Spleen (tissue), 11 donors: ENCODE results near the gene ATR. TPM values are rescaled to one million over a fixed set of nuclear protein-coding genes. Genes with fewer than 3 reads are reported as not detected.
"Not testable (repeated sequence)": the region's sequence is repeated elsewhere in the genome, so short reads cannot be mapped to it uniquely, and the experiment has no call there.

Experiments used
- DNase-seq: peaks from one replicate; pipeline ENCODE4 v3.0.0-alpha.2; 2020
- H3K27ac ChIP-seq, 8 donors: fragments of 200-600 bp; sonication (generic) in 7 of 8; 1 replicate in 4 of 8; 2 replicates in 4 of 8; pipeline versions ENCODE4 v1.5.0 to v1.8.0; 2016 to 2021; ENCODE audit warnings: inconsistent platforms in 4 of 8, mild to moderate bottlenecking in 4 of 8, moderate library complexity in 1 of 8
- H3K27me3 ChIP-seq, 7 donors: fragments of 200-600 bp; sonication (generic) in 6 of 7; replicated peaks in 1 of 7; 1 replicate in 4 of 7; 2 replicates in 3 of 7; pipeline versions ENCODE4 v1.5.0 to v1.8.0; 2016 to 2021; ENCODE audit warnings: inconsistent platforms in 3 of 7, mild to moderate bottlenecking in 1 of 7
- H3K36me3 ChIP-seq, 6 donors: fragments of 200-600 bp; sonication (generic) in 5 of 6; 1 replicate in 4 of 6; 2 replicates in 2 of 6; pipeline versions ENCODE4 v1.5.0 to v1.8.0; 2016 to 2021; ENCODE audit warnings: inconsistent platforms in 2 of 6
- H3K4me1 ChIP-seq, 6 donors: fragments of 200-600 bp; sonication (generic) in 5 of 6; 1 replicate in 3 of 6; 2 replicates in 3 of 6; pipeline versions ENCODE4 v1.5.0 to v1.8.0; 2016 to 2021; ENCODE audit warnings: inconsistent platforms in 3 of 6
- H3K4me3 ChIP-seq, 8 donors: fragments of 200-600 bp; sonication (generic) in 7 of 8; 1 replicate in 4 of 8; 2 replicates in 4 of 8; pipeline versions ENCODE4 v1.5.0 to v1.8.0; 2016 to 2021; ENCODE audit warnings: inconsistent platforms in 4 of 8, mild to moderate bottlenecking in 4 of 8, moderate library complexity in 2 of 8
- H3K9me3 ChIP-seq, 8 donors: fragments of 200-600 bp; sonication (generic) in 7 of 8; 1 replicate in 4 of 8; 2 replicates in 4 of 8; pipeline versions ENCODE4 v1.5.0 to v1.8.0; 2016 to 2021; ENCODE audit warnings: inconsistent platforms in 4 of 8
- POLR2A ChIP-seq, 3 donors: fragments of 450-650 bp; IDR thresholded peaks; one replicate each; pipeline ENCODE4 v1.5.1; 2017; ENCODE audit warnings: antibody characterized with exemption in 3 of 3, mild to moderate bottlenecking in 1 of 3
- POLR2AphosphoS5 ChIP-seq, 3 donors: sonication (generic); formaldehyde crosslinking; IDR thresholded peaks; one replicate each; pipeline ENCODE4 v1.5.1; 2017; ENCODE audit warnings: antibody characterized with exemption in 3 of 3
- WGBS, 5 donors: extraction: QIAGEN DNeasy Blood & Tissue Kit in 3 of 5; methylation state at CpG; one replicate each; pipeline versions ENCODE4 v1.1.5 to v1.1.7; 2013 to 2018; 5-methylcytosine and 5-hydroxymethylcytosine counted together
- intact Hi-C: fragments of 100-400 bp; cut with DNase I; formaldehyde crosslinking; loops from one replicate; pipeline ENCODE4 v1.15.0; 2023; ENCODE audit warnings: low total_unique reads
- polyA plus RNA-seq, 3 donors: library from polyadenylated mRNA; stranded (reverse); fragments of 200-250 nt; gene quantifications; one replicate each; pipeline ENCODE4 v1.2.1, GENCODE V29; 2013
- total RNA-seq, 7 donors: library from RNA; depleted of rRNA in 3 of 7; stranded (reverse); fragments of >200 nt in 3 of 7; fragmentation: NEBNext Ultra II Directional in 4 of 7; extraction: Animal tissue kit (Norgen Biotek cat#: 25700) in 4 of 7; gene quantifications; one replicate each; pipeline versions ENCODE4 v1.1.0 to v1.2.1, GENCODE V29; 2016 to 2021
- TF ChIP-seq, protein P1 (sequence below), 11 experiments: fragments of 200-600 bp in 7 of 11; fragments of 450-650 bp in 4 of 11; sonication (generic) in 4 of 11; IDR thresholded peaks in 8 of 11; conservative IDR thresholded peaks in 3 of 11; 1 replicate in 7 of 11; 2 replicates in 4 of 11; pipeline versions ENCODE4 v1.4.0 to v1.8.0; 2016 to 2021; ENCODE audit warnings: antibody characterized with exemption in 11 of 11, inconsistent platforms in 4 of 11, mild to moderate bottlenecking in 1 of 11
- donor health status: healthy with polysubstance abuse.
- donor health status: DM: no; HTN: no; CAD: no; lungs with moderate emphysema.
- donor health status: DM: no; HTN: no; CAD: no.
- donor health status: Bipolar disorder and iron deficiency.
- donor health status: healthy.
- donor health status: DM: no; HTN: no; CAD: no.
- donor health status: DM: yes; HTN: yes; CAD: no.

Gene ATR
- total and polyA plus RNA-seq, 10 donors: 18.4 to 64.0 (median 37.8) TPM

DNA sequence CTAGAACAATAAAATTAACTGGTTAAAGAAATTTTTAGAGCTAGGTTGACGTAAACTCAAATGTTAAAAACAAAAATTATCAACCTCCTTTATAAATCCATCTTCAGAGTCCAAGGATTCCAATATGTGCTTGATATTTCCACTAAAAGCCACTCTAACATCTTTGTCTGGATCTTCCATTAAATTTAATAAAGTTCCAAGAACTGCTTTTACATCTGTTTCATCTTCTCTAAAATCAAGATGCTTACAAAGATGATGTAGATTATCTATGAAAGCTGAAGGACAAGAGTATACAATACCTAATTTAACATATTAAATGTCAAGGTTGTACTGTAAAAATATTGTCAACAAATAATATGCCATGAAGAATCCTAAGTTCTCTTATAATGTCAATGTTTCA, 24.8 kb downstream of the ATR start:
- TF ChIP-seq, protein P1, sequence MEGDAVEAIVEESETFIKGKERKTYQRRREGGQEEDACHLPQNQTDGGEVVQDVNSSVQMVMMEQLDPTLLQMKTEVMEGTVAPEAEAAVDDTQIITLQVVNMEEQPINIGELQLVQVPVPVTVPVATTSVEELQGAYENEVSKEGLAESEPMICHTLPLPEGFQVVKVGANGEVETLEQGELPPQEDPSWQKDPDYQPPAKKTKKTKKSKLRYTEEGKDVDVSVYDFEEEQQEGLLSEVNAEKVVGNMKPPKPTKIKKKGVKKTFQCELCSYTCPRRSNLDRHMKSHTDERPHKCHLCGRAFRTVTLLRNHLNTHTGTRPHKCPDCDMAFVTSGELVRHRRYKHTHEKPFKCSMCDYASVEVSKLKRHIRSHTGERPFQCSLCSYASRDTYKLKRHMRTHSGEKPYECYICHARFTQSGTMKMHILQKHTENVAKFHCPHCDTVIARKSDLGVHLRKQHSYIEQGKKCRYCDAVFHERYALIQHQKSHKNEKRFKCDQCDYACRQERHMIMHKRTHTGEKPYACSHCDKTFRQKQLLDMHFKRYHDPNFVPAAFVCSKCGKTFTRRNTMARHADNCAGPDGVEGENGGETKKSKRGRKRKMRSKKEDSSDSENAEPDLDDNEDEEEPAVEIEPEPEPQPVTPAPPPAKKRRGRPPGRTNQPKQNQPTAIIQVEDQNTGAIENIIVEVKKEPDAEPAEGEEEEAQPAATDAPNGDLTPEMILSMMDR (IDR thresholded peaks at IDR 0.05 in 8 of 11, conservative IDR thresholded peaks at IDR 0.05 in 3 of 11): no peak
- no peak for TF ChIP-seq POLR2A (IDR thresholded peaks at IDR 0.05)
- no peak for TF ChIP-seq POLR2AphosphoS5 (IDR thresholded peaks at IDR 0.05)
- peaks cover 0 to 100% (median 87%) of the 10 kb centered on the region in 6 donors for H3K36me3 ChIP-seq
- intact Hi-C loops: no loop called here
- no peak for DNase-seq
- peaks cover 0 to 5% (median 0%) of the 10 kb centered on the region in 8 donors for H3K9me3 ChIP-seq
- no peaks in the 10 kb centered on the region for H3K27me3 ChIP-seq
- no peak overlapping the region for H3K27ac ChIP-seq
- 97 to 100% (median 100%) methylated on average over 1 of the region's 1 CpG for WGBS, 5 donors
- H3K4me3 ChIP-seq: no peak overlapping the region
- H3K4me1 ChIP-seq: no peaks in the 10 kb centered on the region

DNA sequence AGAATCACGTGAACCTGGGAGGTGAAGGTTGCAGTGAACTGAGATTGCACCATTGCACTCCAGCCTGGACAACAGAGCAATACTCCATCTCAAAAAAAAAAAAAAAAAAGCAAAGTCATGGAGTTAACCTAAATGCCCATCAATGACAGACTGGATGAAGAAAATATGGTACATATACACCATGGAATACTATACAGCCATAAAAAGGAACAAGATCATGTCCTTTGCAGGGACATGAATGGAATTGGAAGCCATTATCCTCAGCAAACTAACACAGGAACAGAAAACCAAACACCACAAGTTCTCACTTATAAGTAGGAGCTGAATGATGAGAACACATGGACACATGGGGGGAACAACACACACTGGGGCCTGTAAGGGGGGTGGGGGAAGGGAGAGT, 26.0 kb downstream of the ATR start:
- WGBS, 5 donors: 96 to 100% (median 100%) methylated on average over 1 of the region's 1 CpG
- not testable (repeated sequence) for H3K27ac ChIP-seq
- H3K36me3 ChIP-seq: peaks cover 0 to 100% (median 85%) of the 10 kb centered on the region in 6 donors

DNA sequence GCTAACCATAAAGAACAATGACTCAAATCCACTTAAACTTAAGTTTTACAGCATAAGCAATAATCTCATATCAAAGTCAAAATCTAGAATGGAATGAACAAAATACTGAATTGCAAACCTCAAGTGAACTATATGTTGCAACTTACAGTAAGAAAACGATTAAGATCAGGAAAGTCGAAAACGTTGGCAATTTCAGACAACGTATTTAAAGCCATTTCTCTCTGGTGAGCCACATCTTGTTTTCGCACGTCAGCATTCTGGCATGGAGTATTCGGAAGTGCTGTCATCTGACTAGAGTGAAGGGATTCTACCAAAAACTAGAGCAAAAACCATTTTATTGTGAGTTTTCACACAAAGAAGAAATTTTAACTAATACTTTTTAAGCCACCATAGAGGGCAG, 28.5 kb downstream of the ATR start:
- Histone ChIP-seq H3K4me3 (no peak overlapping the region), H3K4me1 (no peaks in the 10 kb centered on the region), H3K27ac (no peak overlapping the region), H3K27me3 (no peaks in the 10 kb centered on the region), H3K9me3 (peaks cover 0 to 5% (median 0%) of the 10 kb centered on the region in 8 donors), H3K36me3 (peaks cover 0 to 100% (median 72%) of the 10 kb centered on the region in 6 donors)
- intact Hi-C loops: no loop called here
- no peak for DNase-seq
- WGBS, 5 donors: 91 to 96% (median 93%) methylated on average over 7 of the region's 7 CpGs
- TF ChIP-seq, protein P1 (IDR thresholded peaks at IDR 0.05 in 8 of 11, conservative IDR thresholded peaks at IDR 0.05 in 3 of 11): no peak
- TF ChIP-seq POLR2AphosphoS5 (IDR thresholded peaks at IDR 0.05): no peak
- no peak for TF ChIP-seq POLR2A (IDR thresholded peaks at IDR 0.05)

More for the DNA sequence above, 26.0 kb downstream of the ATR start:
- H3K9me3 ChIP-seq, intact Hi-C loops, H3K4me1 ChIP-seq, H3K27me3 ChIP-seq, H3K4me3 ChIP-seq, DNase-seq: not testable (repeated sequence)

- no peak for DNase-seq
- Histone ChIP-seq H3K4me1 (no peaks in the 10 kb centered on the region), H3K27me3 (no peaks in the 10 kb centered on the region), H3K4me3 (no peak overlapping the region), H3K27ac (no peak overlapping the region), H3K36me3 (peaks cover 0 to 73% (median 17%) of the 10 kb centered on the region in 6 donors), H3K9me3 (no peaks in the 10 kb centered on the region)
- intact Hi-C loops: no loop called here
- 67 to 82% (median 77%) methylated on average over 5 of the region's 5 CpGs for WGBS, 5 donors
- TF ChIP-seq POLR2AphosphoS5 (IDR thresholded peaks at IDR 0.05) (no peak), POLR2A (IDR thresholded peaks at IDR 0.05) (no peak)
- TF ChIP-seq, protein P1 (IDR thresholded peaks at IDR 0.05 in 8 of 11, conservative IDR thresholded peaks at IDR 0.05 in 3 of 11): no peak
Measured at GRCh38 chr3:142543307-142543706, 35.2 kb downstream of the ATR start.

GRCh38 chr3:142542054-142542453, 36.5 kb downstream of the ATR start:
- H3K27ac ChIP-seq: no peak overlapping the region
- no peaks in the 10 kb centered on the region for H3K9me3 ChIP-seq
- TF ChIP-seq POLR2AphosphoS5 (IDR thresholded peaks at IDR 0.05): no peak
- TF ChIP-seq, protein P1 (IDR thresholded peaks at IDR 0.05 in 8 of 11, conservative IDR thresholded peaks at IDR 0.05 in 3 of 11): no peak
- TF ChIP-seq POLR2A (IDR thresholded peaks at IDR 0.05): no peak
- intact Hi-C loops: no loop called here
- DNase-seq: no peak
- no peak overlapping the region for H3K4me3 ChIP-seq
- no peaks in the 10 kb centered on the region for H3K4me1 ChIP-seq
- H3K27me3 ChIP-seq: no peaks in the 10 kb centered on the region
- 88 to 98% (median 95%) methylated on average over 2 of the region's 2 CpGs for WGBS, 5 donors
- H3K36me3 ChIP-seq: peaks cover 0 to 74% (median 10%) of the 10 kb centered on the region in 6 donors
